Neural cell (in vitro differentiated cells): ENCODE measurements around the gene FSCN2. TPM values are rescaled to one million over a fixed set of nuclear protein-coding genes. Genes with fewer than 3 reads are reported as not detected.

Experiments used
- H2AFZ ChIP-seq: fragments of 200-600, 300-800 bp; sonication (generic), shearing (Covaris generic); 2 replicates; pipeline ENCODE4 v1.6.0; 2014; ENCODE audit warnings: low read depth, mild to moderate bottlenecking, antibody characterized with exemption, low read length, moderate library complexity
- H3F3A ChIP-seq: fragments of 200-600 bp; shearing (Covaris generic); 2 replicates; pipeline ENCODE4 v1.6.1; 2016; ENCODE audit warnings: mild to moderate bottlenecking, moderate library complexity, mixed read lengths, antibody characterized with exemption, low read length; ENCODE audit not compliant: insufficient read depth, poor library complexity, severe bottlenecking
- H3K27ac ChIP-seq: fragments of 200-600, 300-800 bp; sonication (generic), shearing (Covaris generic); 2 replicates; pipeline ENCODE4 v1.5.1; 2014; ENCODE audit warnings: mild to moderate bottlenecking, low read length, moderate library complexity
- H3K27me3 ChIP-seq: fragments of 300-800, 200-600 bp; sonication (generic), shearing (Covaris generic); 2 replicates; pipeline ENCODE4 v1.6.0; 2014; ENCODE audit warnings: mild to moderate bottlenecking, low read depth, low read length, moderate library complexity; ENCODE audit not compliant: insufficient read depth
- H3K36me3 ChIP-seq: fragments of 300-800, 200-600 bp; sonication (generic), shearing (Covaris generic); 2 replicates; pipeline ENCODE4 v1.5.1; 2014; ENCODE audit warnings: mild to moderate bottlenecking, antibody characterized with exemption, low read length, moderate library complexity; ENCODE audit not compliant: insufficient read depth
- H3K4me2 ChIP-seq: fragments of 300-800, 200-600 bp; sonication (generic), shearing (Covaris generic); 2 replicates; pipeline ENCODE4 v1.6.0; 2014; ENCODE audit warnings: mild to moderate bottlenecking, low read length
- H3K4me3 ChIP-seq: fragments of 300-800, 200-600 bp; sonication (generic), shearing (Covaris generic); 2 replicates; pipeline ENCODE4 v1.5.1; 2014; ENCODE audit warnings: mild to moderate bottlenecking, low read length, moderate library complexity
- H3K79me2 ChIP-seq: fragments of 200-600 bp; shearing (Covaris generic); replicated peaks from 2 replicates; pipeline ENCODE4 v1.6.0; 2014; ENCODE audit warnings: mild to moderate bottlenecking, low read length, moderate library complexity; ENCODE audit not compliant: insufficient read depth
- H3K9ac ChIP-seq: fragments of 300-800, 200-600 bp; sonication (generic), shearing (Covaris generic); 2 replicates; pipeline ENCODE4 v1.6.1; 2016; ENCODE audit warnings: mild to moderate bottlenecking, low read length, mixed read lengths
- H3K9me2 ChIP-seq: fragments of 200-600 bp; shearing (Covaris generic); 2 replicates; pipeline ENCODE4 v1.6.1; 2016; ENCODE audit warnings: mild to moderate bottlenecking, low read length, mixed read lengths; ENCODE audit not compliant: insufficient read depth
- H3K9me3 ChIP-seq: fragments of 200-600, 300-800 bp; sonication (generic), shearing (Covaris generic); 2 replicates; pipeline ENCODE4 v1.6.1; 2016; ENCODE audit warnings: mild to moderate bottlenecking, mixed run types, low read length, moderate library complexity, mixed read lengths
- H4K20me1 ChIP-seq: fragments of 200-600 bp; shearing (Covaris generic); 2 replicates; pipeline ENCODE4 v1.6.1; 2016; ENCODE audit warnings: mild to moderate bottlenecking, mixed run types; ENCODE audit not compliant: insufficient read depth
- EZH2 ChIP-seq: fragments of 200-600, 300-800 bp; shearing (Covaris generic), sonication (generic); IDR thresholded peaks from 2 replicates; pipeline ENCODE4 v1.6.1; 2014; ENCODE audit warnings: antibody characterized with exemption, low read length, borderline replicate concordance, mild to moderate bottlenecking; ENCODE audit not compliant: insufficient read depth, poor library complexity, severe bottlenecking
- MXI1 ChIP-seq: fragments of 450-650 bp; conservative IDR thresholded peaks from 2 replicates; pipeline ENCODE4 v1.6.1; 2014; ENCODE audit warnings: antibody characterized with exemption, mild to moderate bottlenecking; ENCODE audit not compliant: poor library complexity, severe bottlenecking
- RAD21 ChIP-seq: fragments of 450-650 bp; conservative IDR thresholded peaks from 2 replicates; pipeline ENCODE4 v1.6.1; 2014; ENCODE audit warnings: antibody characterized with exemption, mild to moderate bottlenecking, moderate library complexity
- TAF1 ChIP-seq: IDR thresholded peaks from 2 replicates; pipeline ENCODE4 v1.6.1; 2012; ENCODE audit warnings: low read depth
- polyA plus RNA-seq: library from polyadenylated mRNA; depleted of rRNA; stranded (reverse); fragments of >200 nt; gene quantifications from 2 replicates; pipeline ENCODE4 v1.2.3, GENCODE V29; 2014
- TF ChIP-seq, protein P1 (sequence below): IDR thresholded peaks from 2 replicates; pipeline ENCODE4 v1.6.1; 2012; ENCODE audit warnings: borderline replicate concordance
- TF ChIP-seq, protein P2 (sequence below): fragments of 450-650 bp; IDR thresholded peaks from 2 replicates; pipeline ENCODE4 v1.5.1; 2014; ENCODE audit warnings: antibody characterized with exemption, mild to moderate bottlenecking, moderate library complexity; ENCODE audit not compliant: poor library complexity, severe bottlenecking

Gene FSCN2
- polyA plus RNA-seq, 1 donor from 2014 or later: 4.8 TPM

DNA sequence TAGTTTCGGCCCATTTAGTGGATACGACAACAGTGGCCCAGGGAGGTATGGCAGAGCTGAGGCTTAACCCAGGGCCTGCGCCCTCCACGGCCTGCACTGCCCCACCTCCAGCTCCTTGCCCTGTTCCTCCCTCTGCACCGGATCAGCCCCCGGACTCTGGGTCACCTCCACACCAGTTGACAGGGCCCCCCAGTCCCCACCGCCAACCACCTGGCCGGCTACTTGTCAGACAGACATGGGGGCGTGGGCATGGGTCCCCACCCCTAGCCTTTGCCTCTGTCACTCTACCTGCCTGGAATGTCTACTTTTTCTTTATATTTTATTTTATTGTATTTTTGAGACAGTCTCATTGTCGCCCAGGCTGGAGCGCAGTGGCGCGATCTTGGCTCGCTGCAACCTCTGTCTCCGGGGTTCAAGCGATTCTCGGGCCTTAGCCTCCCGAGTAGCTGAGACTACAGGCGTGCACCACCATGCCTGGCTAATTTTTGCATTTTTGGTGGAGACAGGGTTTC is 12.6 kb upstream of the FSCN2 start (continued):
- TF ChIP-seq MXI1: no peak

DNA sequence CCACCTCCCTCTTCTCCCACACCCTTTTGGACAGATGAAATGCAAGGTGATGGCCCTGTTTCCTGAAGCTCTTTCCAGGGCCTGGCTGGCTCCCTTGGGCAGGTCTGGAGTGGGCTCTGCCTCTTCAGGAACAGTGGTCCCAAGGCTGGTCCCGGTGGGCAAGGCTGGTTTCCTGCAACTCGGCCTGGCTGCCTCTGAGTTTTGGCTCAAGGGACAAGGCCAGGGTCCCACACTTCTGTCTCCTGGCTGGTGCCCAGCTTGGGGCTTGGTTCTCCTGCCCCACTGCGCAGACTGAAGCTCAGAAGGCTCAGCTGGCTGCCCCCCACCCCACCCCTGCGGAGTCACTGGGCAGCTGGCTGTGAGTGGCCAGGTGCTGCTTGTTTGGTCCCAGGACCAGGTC is 11.7 kb upstream of the FSCN2 start:
- TF ChIP-seq TAF1: no peak
- no peak for TF ChIP-seq RAD21
- peaks cover 10% of the 10 kb centered on the region for H4K20me1 ChIP-seq
- peaks cover 52% of the 10 kb centered on the region for H3K79me2 ChIP-seq
- H3K27ac ChIP-seq: no peak overlapping the region
- no peak overlapping the region for H3K4me2 ChIP-seq
- H3K27me3 ChIP-seq: peaks cover 30% of the 10 kb centered on the region
- H3F3A ChIP-seq: peaks cover 9% of the 10 kb centered on the region
- no peak overlapping the region for H2AFZ ChIP-seq
- H3K36me3 ChIP-seq: peaks cover 3% of the 10 kb centered on the region
- peak overlapping the region; percentile 92 for H3K4me3 ChIP-seq
- H3K9me2 ChIP-seq: no peaks in the 10 kb centered on the region
- H3K9me3 ChIP-seq: no peaks in the 10 kb centered on the region
- no peak overlapping the region for H3K9ac ChIP-seq

DNA sequence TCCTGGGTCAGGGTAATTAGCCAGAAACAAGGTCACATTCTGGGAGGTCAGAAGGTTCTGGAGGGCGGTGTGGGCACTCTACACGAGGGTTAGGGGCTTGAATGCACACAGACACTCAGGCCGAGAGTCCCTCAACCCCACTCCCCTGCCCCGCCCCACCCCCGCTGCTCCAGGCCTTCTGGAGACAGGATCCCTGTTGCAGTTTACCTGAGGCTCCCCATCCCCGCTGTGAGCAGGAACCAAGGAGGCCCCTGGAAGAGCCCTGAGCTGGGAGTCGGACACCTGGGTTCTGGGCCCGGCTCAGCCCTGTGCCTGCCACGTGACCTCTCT is 11.2 kb upstream of the FSCN2 start:
- peaks cover 47% of the 10 kb centered on the region for H3K79me2 ChIP-seq
- H2AFZ ChIP-seq: no peak overlapping the region
- H3K9ac ChIP-seq: no peak overlapping the region
- H3K4me3 ChIP-seq: no peak overlapping the region
- H3F3A ChIP-seq: peaks cover 9% of the 10 kb centered on the region
- TF ChIP-seq, protein P1, sequence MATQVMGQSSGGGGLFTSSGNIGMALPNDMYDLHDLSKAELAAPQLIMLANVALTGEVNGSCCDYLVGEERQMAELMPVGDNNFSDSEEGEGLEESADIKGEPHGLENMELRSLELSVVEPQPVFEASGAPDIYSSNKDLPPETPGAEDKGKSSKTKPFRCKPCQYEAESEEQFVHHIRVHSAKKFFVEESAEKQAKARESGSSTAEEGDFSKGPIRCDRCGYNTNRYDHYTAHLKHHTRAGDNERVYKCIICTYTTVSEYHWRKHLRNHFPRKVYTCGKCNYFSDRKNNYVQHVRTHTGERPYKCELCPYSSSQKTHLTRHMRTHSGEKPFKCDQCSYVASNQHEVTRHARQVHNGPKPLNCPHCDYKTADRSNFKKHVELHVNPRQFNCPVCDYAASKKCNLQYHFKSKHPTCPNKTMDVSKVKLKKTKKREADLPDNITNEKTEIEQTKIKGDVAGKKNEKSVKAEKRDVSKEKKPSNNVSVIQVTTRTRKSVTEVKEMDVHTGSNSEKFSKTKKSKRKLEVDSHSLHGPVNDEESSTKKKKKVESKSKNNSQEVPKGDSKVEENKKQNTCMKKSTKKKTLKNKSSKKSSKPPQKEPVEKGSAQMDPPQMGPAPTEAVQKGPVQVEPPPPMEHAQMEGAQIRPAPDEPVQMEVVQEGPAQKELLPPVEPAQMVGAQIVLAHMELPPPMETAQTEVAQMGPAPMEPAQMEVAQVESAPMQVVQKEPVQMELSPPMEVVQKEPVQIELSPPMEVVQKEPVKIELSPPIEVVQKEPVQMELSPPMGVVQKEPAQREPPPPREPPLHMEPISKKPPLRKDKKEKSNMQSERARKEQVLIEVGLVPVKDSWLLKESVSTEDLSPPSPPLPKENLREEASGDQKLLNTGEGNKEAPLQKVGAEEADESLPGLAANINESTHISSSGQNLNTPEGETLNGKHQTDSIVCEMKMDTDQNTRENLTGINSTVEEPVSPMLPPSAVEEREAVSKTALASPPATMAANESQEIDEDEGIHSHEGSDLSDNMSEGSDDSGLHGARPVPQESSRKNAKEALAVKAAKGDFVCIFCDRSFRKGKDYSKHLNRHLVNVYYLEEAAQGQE: no peak
- TF ChIP-seq, protein P2, sequence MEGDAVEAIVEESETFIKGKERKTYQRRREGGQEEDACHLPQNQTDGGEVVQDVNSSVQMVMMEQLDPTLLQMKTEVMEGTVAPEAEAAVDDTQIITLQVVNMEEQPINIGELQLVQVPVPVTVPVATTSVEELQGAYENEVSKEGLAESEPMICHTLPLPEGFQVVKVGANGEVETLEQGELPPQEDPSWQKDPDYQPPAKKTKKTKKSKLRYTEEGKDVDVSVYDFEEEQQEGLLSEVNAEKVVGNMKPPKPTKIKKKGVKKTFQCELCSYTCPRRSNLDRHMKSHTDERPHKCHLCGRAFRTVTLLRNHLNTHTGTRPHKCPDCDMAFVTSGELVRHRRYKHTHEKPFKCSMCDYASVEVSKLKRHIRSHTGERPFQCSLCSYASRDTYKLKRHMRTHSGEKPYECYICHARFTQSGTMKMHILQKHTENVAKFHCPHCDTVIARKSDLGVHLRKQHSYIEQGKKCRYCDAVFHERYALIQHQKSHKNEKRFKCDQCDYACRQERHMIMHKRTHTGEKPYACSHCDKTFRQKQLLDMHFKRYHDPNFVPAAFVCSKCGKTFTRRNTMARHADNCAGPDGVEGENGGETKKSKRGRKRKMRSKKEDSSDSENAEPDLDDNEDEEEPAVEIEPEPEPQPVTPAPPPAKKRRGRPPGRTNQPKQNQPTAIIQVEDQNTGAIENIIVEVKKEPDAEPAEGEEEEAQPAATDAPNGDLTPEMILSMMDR: no peak
- H3K36me3 ChIP-seq: no peaks in the 10 kb centered on the region
- H3K27ac ChIP-seq: no peak overlapping the region
- no peak overlapping the region for H3K4me2 ChIP-seq
- peaks cover 30% of the 10 kb centered on the region for H3K27me3 ChIP-seq
- no peaks in the 10 kb centered on the region for H3K9me2 ChIP-seq
- peaks cover 4% of the 10 kb centered on the region for H4K20me1 ChIP-seq
- no peaks in the 10 kb centered on the region for H3K9me3 ChIP-seq

DNA sequence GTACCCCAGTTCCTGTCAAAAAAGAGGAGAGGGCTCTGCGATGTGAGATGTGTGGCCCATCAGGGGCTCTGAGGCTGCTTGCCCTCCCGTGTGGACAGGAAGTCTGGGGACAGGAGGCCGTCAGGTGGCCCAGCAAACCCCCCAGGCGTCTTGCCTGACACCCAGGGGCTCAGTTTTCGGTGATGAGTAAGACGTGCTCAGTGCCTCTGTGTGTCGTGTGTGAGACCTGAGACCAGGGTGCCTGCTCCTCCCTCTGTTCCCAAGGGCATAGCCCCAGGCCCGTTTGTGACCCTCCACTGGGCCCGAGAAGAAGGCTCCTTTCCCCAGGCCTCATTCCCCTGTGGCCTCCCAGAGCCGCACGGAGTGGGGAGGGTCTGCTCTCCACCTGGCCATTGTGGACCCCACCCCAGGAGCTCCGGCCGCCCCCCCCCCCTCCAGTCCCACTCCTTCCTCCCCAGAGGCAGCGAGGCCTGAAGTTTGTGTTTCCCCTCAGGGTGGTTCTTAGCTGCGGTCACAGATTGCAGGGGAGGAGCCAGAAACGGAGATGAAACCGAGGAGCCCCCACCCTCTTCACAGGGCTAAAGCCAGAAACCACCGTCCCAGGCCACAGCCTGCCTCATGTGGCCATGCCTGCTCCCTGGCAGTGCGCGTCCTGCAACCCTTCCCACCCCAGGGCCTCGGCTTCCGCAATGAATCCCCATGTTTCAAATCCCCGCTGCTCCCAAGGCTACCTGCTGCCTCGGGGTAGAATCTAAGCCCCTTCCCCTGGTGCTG is 10.7 kb upstream of the FSCN2 start:
- TF ChIP-seq TAF1: no peak
- TF ChIP-seq EZH2: no peak
- Histone ChIP-seq H3K9ac (no peak overlapping the region), H2AFZ (no peak overlapping the region), H3K4me2 (no peak overlapping the region), H3K9me2 (no peaks in the 10 kb centered on the region), H3F3A (peaks cover 9% of the 10 kb centered on the region), H3K27me3 (peaks cover 30% of the 10 kb centered on the region), H3K27ac (no peak overlapping the region), H3K79me2 (peaks cover 47% of the 10 kb centered on the region), H3K4me3 (no peak overlapping the region), H3K9me3 (no peaks in the 10 kb centered on the region), H3K36me3 (no peaks in the 10 kb centered on the region), H4K20me1 (no peaks in the 10 kb centered on the region)
